Prostate gland (tissue), 2 donors: ENCODE measurements around the gene IL16. TPM values are rescaled to one million over a fixed set of nuclear protein-coding genes. Genes with fewer than 3 reads are reported as not detected.

ENCODE experiments used
- DNase-seq: peaks from one replicate; pipeline ENCODE4 v3.0.0-alpha.2; 2019; ENCODE audit warnings: low spot score
- H3K27ac ChIP-seq, 2 donors: fragments of 200-600 bp; sonication (generic); 2 replicates each; pipeline ENCODE4 v1.5.1; 2017 to 2019
- H3K27me3 ChIP-seq: fragments of 200-600 bp; sonication (generic); replicated peaks from 2 replicates; pipeline ENCODE4 v1.5.1; 2019; ENCODE audit not compliant: insufficient read depth
- H3K36me3 ChIP-seq, 2 donors: fragments of 200-600 bp; sonication (generic); 1 replicate in 1 of 2; 2 replicates in 1 of 2; pipeline versions ENCODE4 v1.5.1 to v1.8.1; 2017 to 2019
- H3K4me1 ChIP-seq: fragments of 200-600 bp; sonication (generic); replicated peaks from 2 replicates; pipeline ENCODE4 v1.5.1; 2019
- H3K4me3 ChIP-seq, 2 donors: fragments of 200-600 bp; sonication (generic); 2 replicates each; pipeline ENCODE4 v1.5.1; 2017 to 2019
- H3K9me3 ChIP-seq: fragments of 200-600 bp; sonication (generic); 2 replicates; pipeline ENCODE4 v1.5.1; 2017
- POLR2A ChIP-seq: fragments of 450-650 bp; IDR thresholded peaks from one replicate; pipeline ENCODE4 v1.6.1; 2016; ENCODE audit warnings: antibody characterized with exemption, mild to moderate bottlenecking
- POLR2AphosphoS5 ChIP-seq: sonication (generic); formaldehyde crosslinking; IDR thresholded peaks from one replicate; pipeline ENCODE4 v1.6.1; 2017; ENCODE audit warnings: antibody characterized with exemption
- WGBS: methylation state at CpG from one replicate; pipeline ENCODE4 v1.1.5; 2018; 5-methylcytosine and 5-hydroxymethylcytosine counted together
- intact Hi-C: fragments of 100-400 bp; cut with DNase I; formaldehyde crosslinking; loops from one replicate; pipeline ENCODE4 v1.14.2; 2022
- total RNA-seq, 2 donors: library from RNA; depleted of rRNA; stranded (reverse); fragments of >200 nt; gene quantifications; one replicate each; pipeline ENCODE4 v1.1.0, GENCODE V29; 2016
- TF ChIP-seq, protein P1 (sequence below), 4 experiments: fragments of 200-600 bp in 2 of 4; fragments of 450-650 bp in 2 of 4; sonication (generic) in 2 of 4; IDR thresholded peaks; 1 replicate in 3 of 4; 2 replicates in 1 of 4; pipeline ENCODE4 v1.5.1; 2016 to 2019; ENCODE audit warnings: antibody characterized with exemption in 4 of 4, mild to moderate bottlenecking in 2 of 4, moderate library complexity in 2 of 4

Gene IL16
- total RNA-seq, 2 donors from 2014 or later = 2.7 to 9.9 TPM

GRCh38 chr15:81222007-81222406 lies 25.3 kb downstream of the IL16 start:
- 89% methylated on average over 3 of the region's 3 CpGs for WGBS
- Histone ChIP-seq H3K4me3 (no peak overlapping the region), H3K4me1 (no peaks in the 10 kb centered on the region), H3K36me3 (no peaks in the 10 kb centered on the region), H3K27ac (no peak overlapping the region), H3K27me3 (no peaks in the 10 kb centered on the region), H3K9me3 (no peaks in the 10 kb centered on the region)
- intact Hi-C loops = no loop called here
- TF ChIP-seq, protein P1, sequence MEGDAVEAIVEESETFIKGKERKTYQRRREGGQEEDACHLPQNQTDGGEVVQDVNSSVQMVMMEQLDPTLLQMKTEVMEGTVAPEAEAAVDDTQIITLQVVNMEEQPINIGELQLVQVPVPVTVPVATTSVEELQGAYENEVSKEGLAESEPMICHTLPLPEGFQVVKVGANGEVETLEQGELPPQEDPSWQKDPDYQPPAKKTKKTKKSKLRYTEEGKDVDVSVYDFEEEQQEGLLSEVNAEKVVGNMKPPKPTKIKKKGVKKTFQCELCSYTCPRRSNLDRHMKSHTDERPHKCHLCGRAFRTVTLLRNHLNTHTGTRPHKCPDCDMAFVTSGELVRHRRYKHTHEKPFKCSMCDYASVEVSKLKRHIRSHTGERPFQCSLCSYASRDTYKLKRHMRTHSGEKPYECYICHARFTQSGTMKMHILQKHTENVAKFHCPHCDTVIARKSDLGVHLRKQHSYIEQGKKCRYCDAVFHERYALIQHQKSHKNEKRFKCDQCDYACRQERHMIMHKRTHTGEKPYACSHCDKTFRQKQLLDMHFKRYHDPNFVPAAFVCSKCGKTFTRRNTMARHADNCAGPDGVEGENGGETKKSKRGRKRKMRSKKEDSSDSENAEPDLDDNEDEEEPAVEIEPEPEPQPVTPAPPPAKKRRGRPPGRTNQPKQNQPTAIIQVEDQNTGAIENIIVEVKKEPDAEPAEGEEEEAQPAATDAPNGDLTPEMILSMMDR (IDR thresholded peaks at IDR 0.05) = no peak
- no peak for TF ChIP-seq POLR2AphosphoS5
- TF ChIP-seq POLR2A = no peak
- DNase-seq = no peak

- no peak for TF ChIP-seq POLR2AphosphoS5
- TF ChIP-seq, protein P1 (IDR thresholded peaks at IDR 0.05) = no peak
- TF ChIP-seq POLR2A = no peak
- intact Hi-C loops = no loop called here
These were observed 26.8 kb downstream of the IL16 start for GRCh38 chr15:81223346-81223971.

DNA sequence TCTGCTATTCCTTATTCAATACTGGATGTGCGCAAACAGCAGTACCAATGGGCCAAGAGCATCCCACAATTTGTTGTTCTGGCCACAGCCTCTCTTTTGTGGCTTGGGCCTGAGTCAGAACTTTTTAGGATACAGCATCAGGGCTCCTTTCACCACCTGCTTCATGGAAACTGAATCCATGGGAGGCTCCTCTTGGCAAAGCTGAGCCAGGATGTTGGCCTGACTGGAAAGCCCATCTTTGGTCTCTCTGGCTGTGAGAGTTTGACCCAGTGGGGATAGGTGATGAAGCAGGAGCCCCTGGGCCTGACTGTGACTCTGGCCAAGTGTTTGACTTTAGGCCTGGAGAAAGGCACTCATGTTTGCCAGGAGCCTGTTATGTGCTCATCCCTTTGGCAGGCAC lies 27.6 kb downstream of the IL16 start:
- no peak overlapping the region for H3K4me3 ChIP-seq
- no peaks in the 10 kb centered on the region for H3K4me1 ChIP-seq
- intact Hi-C loops = no loop called here
- H3K36me3 ChIP-seq = no peaks in the 10 kb centered on the region
- WGBS = 100% methylated on average over 1 of the region's 1 CpG
- no peak for DNase-seq
- no peaks in the 10 kb centered on the region for H3K27me3 ChIP-seq
- H3K9me3 ChIP-seq = no peaks in the 10 kb centered on the region
- H3K27ac ChIP-seq = no peak overlapping the region
- no peak for TF ChIP-seq POLR2AphosphoS5
- TF ChIP-seq, protein P1 (IDR thresholded peaks at IDR 0.05) = no peak

More at GRCh38 chr15:81223346-81223971, 26.8 kb downstream of the IL16 start:
- H3K4me1 ChIP-seq = no peaks in the 10 kb centered on the region
- DNase-seq = no peak
- H3K27me3 ChIP-seq = no peaks in the 10 kb centered on the region
- WGBS = 78% methylated on average over 2 of the region's 2 CpGs
- no peaks in the 10 kb centered on the region for H3K36me3 ChIP-seq
- no peak overlapping the region for H3K4me3 ChIP-seq
- no peak overlapping the region for H3K27ac ChIP-seq
- no peaks in the 10 kb centered on the region for H3K9me3 ChIP-seq

DNA sequence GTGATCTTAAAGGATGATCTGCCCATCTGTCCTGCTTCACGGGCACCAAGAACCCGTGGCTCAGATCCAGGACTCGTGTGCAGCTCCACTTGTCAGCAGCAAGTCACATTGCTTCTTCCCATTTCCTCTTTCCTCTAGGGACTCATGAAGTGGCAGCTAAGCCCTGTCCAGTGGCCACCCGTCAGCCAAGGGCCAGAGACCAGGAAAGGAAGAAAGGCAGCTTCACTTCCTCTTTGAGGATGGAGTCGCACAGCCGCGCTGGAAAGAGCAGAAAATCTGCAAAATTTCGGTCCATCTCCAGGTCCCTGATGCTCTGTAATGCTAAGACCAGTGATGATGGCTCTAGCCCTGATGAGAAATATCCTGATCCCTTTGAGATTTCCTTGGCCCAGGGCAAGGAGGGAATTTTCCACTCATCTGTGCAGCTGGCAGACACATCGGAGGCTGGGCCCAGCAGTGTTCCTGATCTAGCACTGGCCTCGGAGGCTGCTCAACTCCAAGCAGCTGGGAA lies 28.5 kb downstream of the IL16 start:
- Histone ChIP-seq H3K27me3 (no peaks in the 10 kb centered on the region), H3K9me3 (no peaks in the 10 kb centered on the region), H3K36me3 (no peaks in the 10 kb centered on the region), H3K27ac (no peak overlapping the region), H3K4me1 (no peaks in the 10 kb centered on the region), H3K4me3 (no peak overlapping the region)
- no peak for DNase-seq
- TF ChIP-seq POLR2AphosphoS5 = no peak
- TF ChIP-seq POLR2A = no peak
- TF ChIP-seq, protein P1 (IDR thresholded peaks at IDR 0.05) = no peak
- WGBS = 78% methylated on average over 10 of the region's 10 CpGs
- intact Hi-C loops = no loop called here

DNA sequence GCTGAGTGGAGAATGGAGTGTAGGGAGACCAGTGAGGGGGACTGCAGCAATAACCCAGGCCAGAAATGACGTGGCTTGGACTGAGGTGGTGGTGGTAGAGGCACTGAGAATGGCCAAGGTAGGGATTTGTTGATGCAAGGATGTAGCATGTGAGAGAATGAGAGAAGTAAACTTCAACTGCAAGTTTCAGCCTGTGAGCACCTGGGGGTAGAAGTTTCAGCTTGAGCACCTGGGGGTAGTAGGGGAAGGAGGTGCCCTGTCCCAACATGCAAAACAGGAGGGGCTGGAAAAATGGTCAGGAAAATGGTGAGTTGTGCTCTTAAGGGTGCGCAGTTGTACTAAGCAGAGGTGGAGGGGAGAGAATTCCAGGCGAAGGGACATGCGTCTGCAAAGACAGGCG lies 31.0 kb downstream of the IL16 start:
- Histone ChIP-seq H3K27ac (no peak overlapping the region), H3K9me3 (no peaks in the 10 kb centered on the region), H3K4me1 (no peaks in the 10 kb centered on the region), H3K4me3 (no peak overlapping the region), H3K36me3 (no peaks in the 10 kb centered on the region), H3K27me3 (no peaks in the 10 kb centered on the region)
- TF ChIP-seq POLR2AphosphoS5 = no peak
- TF ChIP-seq, protein P1 (IDR thresholded peaks at IDR 0.05) = no peak
- TF ChIP-seq POLR2A = no peak
- no peak for DNase-seq
- intact Hi-C loops = no loop called here
- WGBS = 80% methylated on average over 5 of the region's 5 CpGs
